Measurements from ENCODE around the gene DOCK10. TPM values are rescaled to one million over a fixed set of nuclear protein-coding genes. Genes with fewer than 3 reads are reported as not detected.

Gene DOCK10
- total RNA-seq, 2 donors from 2014 or later, result 185 to 233 TPM

DNA sequence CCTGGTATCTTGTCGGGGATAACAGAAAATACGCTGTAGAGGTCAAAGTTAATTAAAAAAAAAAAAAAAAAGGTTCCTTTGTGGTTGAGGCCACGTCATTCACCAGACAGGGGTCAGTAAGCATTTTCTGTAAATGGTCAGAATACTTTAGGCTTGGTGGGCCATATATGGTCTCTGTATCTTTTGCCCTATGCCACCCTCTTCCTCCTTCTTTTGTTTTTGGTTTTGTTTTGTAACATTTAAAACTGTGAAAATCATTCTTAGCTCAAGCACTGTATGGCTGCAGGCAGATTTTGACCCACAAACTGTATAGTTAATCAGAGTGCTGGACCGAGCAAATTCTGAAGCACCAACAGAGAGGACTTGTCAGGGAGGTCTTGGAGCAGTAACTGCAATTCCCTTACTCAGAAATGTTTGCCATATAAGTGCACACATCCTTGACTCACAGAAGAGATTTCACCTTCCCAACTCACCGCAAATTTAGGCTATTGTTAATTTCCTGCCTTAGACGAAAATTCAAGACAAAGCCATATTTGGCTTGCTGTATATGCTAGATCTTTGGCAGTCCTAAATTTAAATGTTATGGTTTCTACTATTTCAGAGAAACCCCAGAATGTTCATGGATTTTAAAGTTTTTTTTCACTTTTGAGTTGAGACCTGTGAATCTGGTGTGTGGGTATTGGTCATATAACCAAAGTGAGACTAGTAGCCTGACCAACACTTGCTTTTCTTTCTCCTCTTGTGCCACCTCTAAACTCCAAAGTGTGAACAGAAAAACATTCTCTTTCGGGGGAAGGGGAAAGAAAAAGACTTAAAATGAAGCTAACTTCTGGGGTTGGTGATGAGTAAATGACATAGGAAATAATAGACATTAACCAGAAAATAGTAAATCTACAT lies 65.4 kb downstream of the DOCK10 start:
- H3K4me3 Mint-ChIP-seq, result no peak overlapping the region
- ATAC-seq (no peak), DNase-seq (no peak)
- no peaks in the 10 kb centered on the region for H3K27me3 Mint-ChIP-seq
- H3K9me3 ChIP-seq (ENCODE audit: control insufficient read depth, low read length, poor library complexity, severe bottlenecking), result no peaks in the 10 kb centered on the region
- H3K4me1 Mint-ChIP-seq, result peaks cover 36% of the 10 kb centered on the region
- H3K36me3 Mint-ChIP-seq (ENCODE audit: low read depth), result peaks cover 7% of the 10 kb centered on the region
- peak overlapping the region; percentile 24 for H3K27ac Mint-ChIP-seq

- no peaks in the 10 kb centered on the region for H3K9me3 ChIP-seq (ENCODE audit: control insufficient read depth, low read length, poor library complexity, severe bottlenecking)
- Mint-ChIP-seq H3K27me3 (no peaks in the 10 kb centered on the region), H3K4me1 (peaks cover 38% of the 10 kb centered on the region), H3K36me3 (ENCODE audit: low read depth) (peaks cover 7% of the 10 kb centered on the region), H3K4me3 (no peak overlapping the region), H3K27ac (peak overlapping the region; percentile 21)
- DNase-seq (no peak), ATAC-seq (no peak)
These were observed 66.5 kb downstream of the DOCK10 start for GRCh38 chr2:224975761-224976160.

DNA sequence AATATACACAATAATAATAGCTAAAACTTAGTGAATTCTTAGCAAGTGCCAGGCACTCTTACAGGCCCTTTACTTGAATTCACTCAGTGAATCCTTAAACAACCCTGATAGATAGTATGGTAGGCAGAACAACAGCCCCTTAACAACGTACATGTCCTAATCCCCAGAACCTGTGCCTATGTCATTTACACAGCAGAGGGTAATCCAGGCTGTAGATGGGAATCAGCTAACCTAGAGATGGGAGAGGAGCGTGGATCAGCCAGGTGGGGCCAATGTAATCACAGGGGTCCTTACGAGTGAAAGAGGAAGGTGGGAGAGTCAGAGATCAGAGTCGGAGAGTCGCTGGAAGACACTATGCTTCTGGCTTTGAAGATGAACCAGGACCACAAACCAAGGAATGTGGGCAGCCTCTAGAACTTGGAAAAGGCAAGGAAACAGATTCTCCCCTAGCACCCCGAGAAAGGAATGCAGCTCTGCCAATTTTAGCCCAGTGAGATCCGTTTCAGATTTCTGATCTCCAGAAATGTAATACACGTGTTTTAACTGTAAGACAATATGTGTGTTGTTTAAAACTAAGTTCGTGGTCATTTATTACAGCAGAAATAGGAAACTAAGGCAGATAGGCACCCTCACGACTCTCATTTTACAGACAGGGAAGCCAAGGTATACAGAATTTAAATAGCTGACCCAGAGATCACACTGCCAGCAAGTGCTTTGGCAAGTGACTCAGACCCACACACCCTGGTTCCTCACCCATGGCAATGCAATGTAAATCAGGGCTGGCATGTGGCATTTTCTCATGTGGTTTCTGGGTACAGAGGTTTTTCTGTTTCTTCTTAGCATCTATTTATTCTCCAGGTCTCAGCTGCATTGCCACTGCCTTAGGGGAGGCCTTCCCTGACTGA lies 68.9 kb downstream of the DOCK10 start:
- no peaks in the 10 kb centered on the region for H3K9me3 ChIP-seq (ENCODE audit: control insufficient read depth, low read length, poor library complexity, severe bottlenecking)
- H3K27ac Mint-ChIP-seq, result no peak overlapping the region
- no peak for DNase-seq
- H3K4me1 Mint-ChIP-seq, result peaks cover 45% of the 10 kb centered on the region
- peak; percentile 52 for ATAC-seq
- H3K36me3 Mint-ChIP-seq (ENCODE audit: low read depth), result no peaks in the 10 kb centered on the region
- no peak overlapping the region for H3K4me3 Mint-ChIP-seq
- H3K27me3 Mint-ChIP-seq, result no peaks in the 10 kb centered on the region

DNA sequence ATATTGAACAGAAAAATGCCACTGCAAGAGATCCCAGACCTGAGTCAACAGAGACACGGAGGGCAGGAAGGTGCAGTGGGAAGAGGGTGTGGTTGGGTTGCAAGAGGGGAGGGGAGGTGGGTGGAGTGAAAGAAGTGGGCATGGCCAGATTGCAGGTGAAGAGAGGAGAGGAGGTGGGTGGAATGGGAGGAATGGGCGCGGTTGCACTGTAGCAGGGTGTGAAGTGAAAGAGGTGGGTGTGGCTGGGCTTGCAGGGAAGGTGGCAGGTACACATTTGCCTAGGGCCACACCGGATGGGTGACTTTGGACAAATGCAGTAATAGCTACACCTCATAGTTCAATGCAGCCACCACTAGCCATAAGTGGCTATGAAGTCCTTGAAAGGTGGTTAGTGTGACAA lies 71.1 kb downstream of the DOCK10 start:
- peak overlapping the region; percentile 21 for H3K27ac Mint-ChIP-seq
- no peaks in the 10 kb centered on the region for H3K36me3 Mint-ChIP-seq (ENCODE audit: low read depth)
- H3K27me3 Mint-ChIP-seq, result no peaks in the 10 kb centered on the region
- peaks cover 42% of the 10 kb centered on the region for H3K4me1 Mint-ChIP-seq
- H3K9me3 ChIP-seq (ENCODE audit: control insufficient read depth, low read length, poor library complexity, severe bottlenecking), result no peaks in the 10 kb centered on the region
- peak in 1 of 3 donors; percentile 10 for DNase-seq
- ATAC-seq, result peak; percentile 62
- peak overlapping the region; percentile 71 for H3K4me3 Mint-ChIP-seq

GRCh38 chr2:224970311-224970710 lies 72.0 kb downstream of the DOCK10 start:
- peaks cover 42% of the 10 kb centered on the region for H3K4me1 Mint-ChIP-seq
- no peak for DNase-seq
- no peaks in the 10 kb centered on the region for H3K36me3 Mint-ChIP-seq (ENCODE audit: low read depth)
- H3K9me3 ChIP-seq (ENCODE audit: control insufficient read depth, low read length, poor library complexity, severe bottlenecking), result no peaks in the 10 kb centered on the region
- H3K27me3 Mint-ChIP-seq, result no peaks in the 10 kb centered on the region
- H3K4me3 Mint-ChIP-seq, result peak overlapping the region; percentile 12
- no peak for ATAC-seq
- peak overlapping the region; percentile 88 for H3K27ac Mint-ChIP-seq

DNA sequence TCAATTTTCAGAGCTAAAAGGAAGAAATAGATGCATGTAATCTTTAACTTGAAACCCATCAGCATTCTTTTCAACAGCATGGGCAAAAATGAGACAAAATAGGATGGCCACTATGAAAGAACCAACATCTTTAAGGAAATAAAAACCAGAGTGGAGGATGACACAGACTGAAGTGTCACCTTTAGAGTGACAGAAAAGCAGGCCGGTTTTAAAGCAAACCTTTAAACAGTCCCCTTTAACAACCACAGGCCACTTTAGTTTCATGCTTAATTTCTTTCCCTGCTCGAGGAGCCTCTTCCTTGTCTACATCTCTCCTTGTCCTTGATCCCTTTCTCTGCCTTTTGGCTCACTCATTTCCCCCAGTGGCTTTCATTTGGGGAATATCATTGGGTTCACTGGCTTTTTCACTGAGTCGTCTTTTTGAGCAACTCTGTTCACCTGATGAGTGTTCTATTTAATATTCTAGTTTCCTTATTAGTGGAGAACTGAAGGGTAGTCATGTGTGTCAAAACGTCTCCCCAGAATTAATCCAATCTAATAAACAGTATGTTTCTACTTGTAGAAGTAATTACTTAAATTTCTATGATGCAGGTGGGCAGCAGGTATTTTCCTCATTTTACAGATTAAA lies 72.5 kb downstream of the DOCK10 start:
- Mint-ChIP-seq H3K27me3 (no peaks in the 10 kb centered on the region), H3K27ac (peak overlapping the region; percentile 88), H3K4me1 (peaks cover 42% of the 10 kb centered on the region), H3K36me3 (ENCODE audit: low read depth) (no peaks in the 10 kb centered on the region), H3K4me3 (no peak overlapping the region)
- DNase-seq (no peak), ATAC-seq (no peak)
- no peaks in the 10 kb centered on the region for H3K9me3 ChIP-seq (ENCODE audit: control insufficient read depth, low read length, poor library complexity, severe bottlenecking)

DNA sequence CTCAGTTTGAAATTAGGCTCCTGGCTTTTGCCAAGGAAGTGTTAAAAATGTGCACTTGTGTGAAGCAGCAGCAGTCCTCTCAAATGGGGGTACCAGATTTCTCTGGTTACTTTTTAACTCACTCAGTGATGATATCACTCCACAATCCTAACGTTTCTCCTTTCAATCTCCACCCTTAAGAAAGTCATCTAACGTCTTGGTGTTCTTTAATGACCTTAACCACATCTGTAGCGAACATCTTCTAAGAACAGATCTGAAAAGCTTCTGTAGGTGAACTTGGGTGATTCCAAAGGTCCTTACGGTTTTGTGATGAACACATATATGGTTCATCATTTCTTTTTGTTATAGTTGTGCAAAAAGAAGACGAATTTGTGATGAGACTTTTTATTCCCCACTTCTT lies 73.2 kb downstream of the DOCK10 start:
- Mint-ChIP-seq H3K27ac (peak overlapping the region; percentile 88), H3K36me3 (ENCODE audit: low read depth) (no peaks in the 10 kb centered on the region), H3K4me3 (no peak overlapping the region), H3K4me1 (peaks cover 46% of the 10 kb centered on the region), H3K27me3 (no peaks in the 10 kb centered on the region)
- H3K9me3 ChIP-seq (ENCODE audit: control insufficient read depth, low read length, poor library complexity, severe bottlenecking), result no peaks in the 10 kb centered on the region
- DNase-seq (no peak), ATAC-seq (no peak)

DNA sequence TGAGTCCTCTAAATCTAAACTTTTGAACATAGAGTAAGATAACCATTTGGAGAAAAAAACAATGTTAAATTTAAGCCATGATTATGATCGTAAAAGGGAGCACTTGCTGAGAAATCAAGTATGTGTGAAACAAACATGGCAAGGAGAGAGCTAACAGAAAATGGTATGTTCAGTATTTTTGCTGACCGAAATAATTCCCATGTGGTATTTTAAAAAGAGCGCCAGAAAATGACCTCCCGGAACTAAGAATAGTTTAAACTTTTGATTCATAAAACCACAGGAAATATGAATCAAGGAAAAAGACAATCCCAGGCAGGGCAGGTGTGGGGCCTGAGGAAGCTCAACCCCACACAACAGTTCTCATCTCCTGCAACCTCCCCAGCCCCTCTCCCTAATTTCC lies 74.2 kb downstream of the DOCK10 start:
- peaks cover 37% of the 10 kb centered on the region for H3K4me1 Mint-ChIP-seq
- no peaks in the 10 kb centered on the region for H3K9me3 ChIP-seq (ENCODE audit: control insufficient read depth, low read length, poor library complexity, severe bottlenecking)
- no peaks in the 10 kb centered on the region for H3K36me3 Mint-ChIP-seq (ENCODE audit: low read depth)
- no peak overlapping the region for H3K27ac Mint-ChIP-seq
- no peak overlapping the region for H3K4me3 Mint-ChIP-seq
- H3K27me3 Mint-ChIP-seq, result no peaks in the 10 kb centered on the region
- DNase-seq (no peak), ATAC-seq (no peak)

GRCh38 chr2:224966613-224967012 lies 75.7 kb downstream of the DOCK10 start:
- H3K4me1 Mint-ChIP-seq, result peaks cover 47% of the 10 kb centered on the region
- H3K27me3 Mint-ChIP-seq, result no peaks in the 10 kb centered on the region
- H3K36me3 Mint-ChIP-seq (ENCODE audit: low read depth), result no peaks in the 10 kb centered on the region
- no peak overlapping the region for H3K27ac Mint-ChIP-seq
- ATAC-seq (no peak), DNase-seq (no peak)
- no peaks in the 10 kb centered on the region for H3K9me3 ChIP-seq (ENCODE audit: control insufficient read depth, low read length, poor library complexity, severe bottlenecking)
- no peak overlapping the region for H3K4me3 Mint-ChIP-seq

GRCh38 chr2:224959556-224959955 lies 82.7 kb downstream of the DOCK10 start:
- ATAC-seq, result no peak
- peak overlapping the region; percentile 81 for H3K27ac Mint-ChIP-seq
- no peaks in the 10 kb centered on the region for H3K27me3 Mint-ChIP-seq

DNA sequence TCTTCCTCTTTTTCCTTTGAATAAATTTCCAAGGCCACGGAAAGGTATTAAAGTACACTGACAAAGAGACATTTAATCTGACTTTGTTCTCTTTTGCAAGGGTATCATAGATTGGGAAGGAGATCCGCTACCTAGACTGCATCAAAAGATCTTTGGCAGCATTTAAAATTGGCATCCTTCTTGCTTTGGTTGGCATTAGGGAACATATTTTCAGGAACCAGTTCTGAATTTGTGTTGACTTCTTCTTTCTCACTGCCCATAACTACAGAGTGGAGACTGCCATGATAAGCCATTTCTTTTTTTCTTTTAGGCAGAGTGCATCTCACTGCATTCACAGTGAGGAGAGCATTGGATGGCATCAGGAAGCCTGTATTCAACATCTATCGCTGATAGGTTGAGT lies 83.4 kb downstream of the DOCK10 start:
- no peak for DNase-seq
- Mint-ChIP-seq H3K27ac (peak overlapping the region; percentile 81), H3K4me3 (no peak overlapping the region), H3K4me1 (peaks cover 54% of the 10 kb centered on the region), H3K36me3 (ENCODE audit: low read depth) (no peaks in the 10 kb centered on the region), H3K27me3 (no peaks in the 10 kb centered on the region)
- no peaks in the 10 kb centered on the region for H3K9me3 ChIP-seq (ENCODE audit: control insufficient read depth, low read length, poor library complexity, severe bottlenecking)
- ATAC-seq, result no peak

More at GRCh38 chr2:224959556-224959955, 82.7 kb downstream of the DOCK10 start:
- Mint-ChIP-seq H3K4me3 (no peak overlapping the region), H3K36me3 (ENCODE audit: low read depth) (no peaks in the 10 kb centered on the region), H3K4me1 (peaks cover 56% of the 10 kb centered on the region)
- DNase-seq, result no peak
- no peaks in the 10 kb centered on the region for H3K9me3 ChIP-seq (ENCODE audit: control insufficient read depth, low read length, poor library complexity, severe bottlenecking)

DNA sequence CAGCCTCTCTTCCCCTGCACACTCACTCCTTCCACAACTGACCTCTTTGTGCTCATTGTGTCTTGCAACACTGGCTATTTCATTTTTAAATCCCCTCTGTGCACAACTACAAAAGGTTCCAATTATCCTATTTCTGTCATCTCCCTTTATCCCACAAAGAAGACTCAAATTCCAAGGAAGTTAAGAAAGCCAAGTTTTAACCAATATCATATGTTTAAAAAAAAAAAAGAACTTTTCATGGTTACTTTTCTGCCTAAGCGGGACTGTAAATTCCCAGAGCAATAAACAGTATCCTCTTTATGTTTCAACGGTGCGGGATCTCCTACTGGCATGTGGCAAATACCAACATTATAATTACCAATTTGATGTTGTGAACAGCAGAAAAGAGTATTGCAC lies 83.8 kb downstream of the DOCK10 start:
- H3K27me3 Mint-ChIP-seq, result no peaks in the 10 kb centered on the region
- ATAC-seq, result no peak
- H3K27ac Mint-ChIP-seq, result peak overlapping the region; percentile 81
- H3K36me3 Mint-ChIP-seq (ENCODE audit: low read depth), result no peaks in the 10 kb centered on the region
- no peak for DNase-seq
- H3K4me3 Mint-ChIP-seq, result no peak overlapping the region
- H3K4me1 Mint-ChIP-seq, result peaks cover 57% of the 10 kb centered on the region
- H3K9me3 ChIP-seq (ENCODE audit: control insufficient read depth, low read length, poor library complexity, severe bottlenecking), result no peaks in the 10 kb centered on the region

All from T-helper 17 cell (primary cell).